HCT116 (cell line): ENCODE results near the gene FAH. TPM values are rescaled to one million over a fixed set of nuclear protein-coding genes. Genes with fewer than 3 reads are reported as not detected.

Experiments used
- ATAC-seq: fragments of 200-7000 bp; cut with Tn5 transposase; 2 replicates; pipeline ENCODE4 v1.9.1; 2020; ENCODE audit warnings: mild to moderate bottlenecking, moderate library complexity
- BruUV-seq: library from RNA; stranded (reverse); fragments of 400-500 nt; replicated peaks from 2 replicates; lab custom pipeline; 2021; lab: Mats Ljungman, UMichigan
- CTCF ChIA-PET: fragments of 300-600 bp; sonication (Branson Sonifier 250); formaldehyde crosslinking; loops from one replicate; lab custom pipeline; 2021; ENCODE audit warnings: antibody characterized with exemption; lab: Charles Lee
- POLR2A ChIA-PET: fragments of 300-600, 350-600 bp; sonication (Branson Sonifier 250); formaldehyde crosslinking; loops from one replicate; lab custom pipeline; 2021; ENCODE audit warnings: antibody characterized with exemption; lab: Charles Lee
- RAD21 ChIA-PET, 2 experiments: fragments of 300-600 bp; sonication (Branson Sonifier 250); formaldehyde crosslinking; loops; one replicate each; lab custom pipeline; 2023; ENCODE audit warnings: low total read pairs in 2 of 2; ENCODE audit not compliant: uncharacterized antibody in 2 of 2, unreplicated experiment in 2 of 2, low non-redundant PET in 1 of 2; lab: Charles Lee
- DNase-seq: peaks from one replicate; pipeline ENCODE4 v3.0.0-alpha.2; 2010; ENCODE audit warnings: low read depth, low spot score
- H2AFZ ChIP-seq: fragments of 200-600 bp; shearing (Covaris generic), sonication (generic); 2 replicates; pipeline ENCODE4 v1.6.1; 2017; ENCODE audit warnings: low read depth, mixed run types, mixed read lengths, antibody characterized with exemption, low read length; ENCODE audit not compliant: poor library complexity, severe bottlenecking
- H3K27ac ChIP-seq: 2 replicates; pipeline ENCODE4 v1.5.1; 2012; ENCODE audit warnings: low read depth, low read length
- H3K27me3 ChIP-seq: fragments of 200-600 bp; sonication (generic); 2 replicates; pipeline ENCODE4 v1.6.1; 2016; ENCODE audit warnings: mixed run types, low read length, mixed read lengths; ENCODE audit not compliant: insufficient read depth
- H3K36me3 ChIP-seq, 2 experiments: fragments of 200-500 bp in 1 of 2; fragments of 200-600 bp in 1 of 2; sonication (Bioruptor generic) in 1 of 2; sonication (generic) in 1 of 2; 2 replicates each; pipeline versions ENCODE4 v1.5.1 to v1.6.1; 2014 to 2016; ENCODE audit warnings: low read length in 2 of 2, inconsistent platforms in 1 of 2, mixed read lengths in 1 of 2, mixed run types in 1 of 2; ENCODE audit not compliant: insufficient read depth in 2 of 2, control insufficient read depth in 1 of 2
- H3K4me1 ChIP-seq, 2 experiments: fragments of 200-600 bp in 1 of 2; sonication (generic) in 1 of 2; 2 replicates each; pipeline versions ENCODE4 v1.5.1 to v1.6.1; 2012 to 2017; ENCODE audit warnings: low read length in 2 of 2, inconsistent platforms in 1 of 2, mild to moderate bottlenecking in 1 of 2, mixed read lengths in 1 of 2, mixed run types in 1 of 2, moderate library complexity in 1 of 2; ENCODE audit not compliant: insufficient read depth in 2 of 2, control insufficient read depth in 1 of 2
- H3K4me2 ChIP-seq: fragments of 200-600 bp; sonication (generic); 2 replicates; pipeline ENCODE4 v1.6.1; 2017; ENCODE audit warnings: mixed run types, low read length, mixed read lengths
- H3K4me3 ChIP-seq, 2 experiments: fragments of 200-600 bp in 1 of 2; sonication (generic) in 1 of 2; replicated peaks in 1 of 2; 2 replicates each; pipeline ENCODE4 v1.5.1; 2011 to 2016; ENCODE audit warnings: low read length in 2 of 2, control low read depth in 1 of 2, low read depth in 1 of 2, mild to moderate bottlenecking in 1 of 2, mixed read lengths in 1 of 2, mixed run types in 1 of 2
- H3K79me2 ChIP-seq: fragments of 200-600 bp; sonication (generic); 2 replicates; pipeline ENCODE4 v1.6.1; 2017; ENCODE audit warnings: mild to moderate bottlenecking, mixed run types, low read length, moderate library complexity, mixed read lengths; ENCODE audit not compliant: insufficient read depth
- H3K9ac ChIP-seq: fragments of 200-600 bp; sonication (generic); 2 replicates; pipeline ENCODE4 v1.6.1; 2016; ENCODE audit warnings: low read length, mixed read lengths
- H3K9me2 ChIP-seq: fragments of 200-600 bp; sonication (generic), shearing (Covaris generic); 2 replicates; pipeline ENCODE4 v1.6.1; 2017; ENCODE audit warnings: mixed run types, mild to moderate bottlenecking, moderate library complexity; ENCODE audit not compliant: insufficient read depth
- H3K9me3 ChIP-seq, 2 experiments: fragments of 200-500 bp in 1 of 2; fragments of 200-600 bp in 1 of 2; sonication (Bioruptor generic) in 1 of 2; sonication (generic) in 1 of 2; 2 replicates each; pipeline ENCODE4 v1.6.1; 2014 to 2017; ENCODE audit warnings: low read length in 2 of 2, mixed read lengths in 2 of 2, inconsistent platforms in 1 of 2, low read depth in 1 of 2, mild to moderate bottlenecking in 1 of 2, mixed run types in 1 of 2, moderate library complexity in 1 of 2; ENCODE audit not compliant: control insufficient read depth in 1 of 2, insufficient read depth in 1 of 2
- H4K20me1 ChIP-seq: fragments of 200-600 bp; sonication (generic), shearing (Covaris generic); 2 replicates; pipeline ENCODE4 v1.6.1; 2017; ENCODE audit warnings: mixed run types, mild to moderate bottlenecking, moderate library complexity; ENCODE audit not compliant: insufficient read depth
- ATF3 ChIP-seq: IDR thresholded peaks from 2 replicates; pipeline ENCODE4 v1.6.1; 2012
- CEBPB ChIP-seq: IDR thresholded peaks from 2 replicates; pipeline ENCODE4 v1.6.1; 2012; ENCODE audit warnings: low read depth
- CTCF ChIP-seq, 3 experiments: fragments of 200-600 bp in 1 of 3; sonication (generic) in 1 of 3; IDR thresholded peaks in 2 of 3; conservative IDR thresholded peaks in 1 of 3; 2 replicates each; pipeline ENCODE4 v1.5.1; 2012 to 2017; ENCODE audit warnings: low read depth in 2 of 3, low read length in 2 of 3, antibody characterized with exemption in 1 of 3, borderline replicate concordance in 1 of 3, control low read depth in 1 of 3, mild to moderate bottlenecking in 1 of 3, mixed read lengths in 1 of 3, mixed run types in 1 of 3, moderate library complexity in 1 of 3; ENCODE audit not compliant: insufficient read depth in 1 of 3
- MAX ChIP-seq: IDR thresholded peaks from 2 replicates; pipeline ENCODE4 v1.6.1; 2012
- POLR2A ChIP-seq: IDR thresholded peaks from 2 replicates; pipeline ENCODE4 v1.7.0; 2011; ENCODE audit warnings: borderline replicate concordance; ENCODE audit not compliant: insufficient read depth, insufficient read length; ENCODE audit errors: extremely low read depth
- POLR2AphosphoS5 ChIP-seq: IDR thresholded peaks from 2 replicates; pipeline ENCODE4 v1.6.1; 2011; ENCODE audit warnings: mild to moderate bottlenecking, low read depth, low read length, moderate library complexity
- RAD21 ChIP-seq: IDR thresholded peaks from 2 replicates; pipeline ENCODE4 v1.6.1; 2012; ENCODE audit warnings: low read depth, mild to moderate bottlenecking
- TCF7L2 ChIP-seq: IDR thresholded peaks from 2 replicates; pipeline ENCODE4 v1.7.0; 2011; ENCODE audit warnings: borderline replicate concordance, inconsistent platforms; ENCODE audit not compliant: insufficient read depth, insufficient read length; ENCODE audit errors: extremely low read depth
- ZNF274 ChIP-seq: fragments of 200-500 bp; sonication (Bioruptor generic); IDR thresholded peaks from 2 replicates; pipeline ENCODE4 v1.6.1; 2014; ENCODE audit warnings: mild to moderate bottlenecking, low read depth, low read length, inconsistent platforms
- intact Hi-C: fragments of 100-400 bp; cut with micrococcal nuclease; formaldehyde crosslinking; loops from 2 replicates; pipeline ENCODE4 v1.10.0; 2022
- total RNA-seq: library from RNA; stranded (reverse); gene quantifications from one replicate; pipeline ENCODE4 v1.2.1, GENCODE V29; 2021; ENCODE audit not compliant: unreplicated experiment
- TF ChIP-seq, protein P1 (sequence below): IDR thresholded peaks from 2 replicates; pipeline ENCODE4 v1.6.1; 2011; ENCODE audit warnings: mild to moderate bottlenecking, low read length, moderate library complexity; ENCODE audit not compliant: insufficient replicate concordance; ENCODE audit errors: extremely low read depth

Gene FAH
- total RNA-seq, 1 experiment from 2014 or later: 20.0 TPM

GRCh38 chr15:80231371-80231770 is 78.6 kb downstream of the FAH start:
- intact Hi-C loops: no loop called here
- ChIA-PET CTCF (no interaction called here), RAD21 (no interaction called here), POLR2A (no interaction called here)
- no peak overlapping the region for H2AFZ ChIP-seq
- H3K79me2 ChIP-seq: no peaks in the 10 kb centered on the region
- no TSS peak for BruUV-seq
- no peaks in the 10 kb centered on the region for H3K9me3 ChIP-seq
- H3K9ac ChIP-seq: no peak overlapping the region
- H3K4me2 ChIP-seq: no peak overlapping the region
- ATAC-seq (no peak), DNase-seq (no peak)
- H4K20me1 ChIP-seq: no peaks in the 10 kb centered on the region
- H3K27ac ChIP-seq: no peak overlapping the region
- H3K36me3 ChIP-seq: no peaks in the 10 kb centered on the region
- no peaks in the 10 kb centered on the region for H3K9me2 ChIP-seq
- H3K4me3 ChIP-seq: no peak overlapping the region
- TF ChIP-seq POLR2A: no peak
- TF ChIP-seq TCF7L2: no peak
- TF ChIP-seq, protein P1, sequence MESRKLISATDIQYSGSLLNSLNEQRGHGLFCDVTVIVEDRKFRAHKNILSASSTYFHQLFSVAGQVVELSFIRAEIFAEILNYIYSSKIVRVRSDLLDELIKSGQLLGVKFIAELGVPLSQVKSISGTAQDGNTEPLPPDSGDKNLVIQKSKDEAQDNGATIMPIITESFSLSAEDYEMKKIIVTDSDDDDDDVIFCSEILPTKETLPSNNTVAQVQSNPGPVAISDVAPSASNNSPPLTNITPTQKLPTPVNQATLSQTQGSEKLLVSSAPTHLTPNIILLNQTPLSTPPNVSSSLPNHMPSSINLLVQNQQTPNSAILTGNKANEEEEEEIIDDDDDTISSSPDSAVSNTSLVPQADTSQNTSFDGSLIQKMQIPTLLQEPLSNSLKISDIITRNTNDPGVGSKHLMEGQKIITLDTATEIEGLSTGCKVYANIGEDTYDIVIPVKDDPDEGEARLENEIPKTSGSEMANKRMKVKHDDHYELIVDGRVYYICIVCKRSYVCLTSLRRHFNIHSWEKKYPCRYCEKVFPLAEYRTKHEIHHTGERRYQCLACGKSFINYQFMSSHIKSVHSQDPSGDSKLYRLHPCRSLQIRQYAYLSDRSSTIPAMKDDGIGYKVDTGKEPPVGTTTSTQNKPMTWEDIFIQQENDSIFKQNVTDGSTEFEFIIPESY: no peak
- TF ChIP-seq POLR2AphosphoS5: no peak
- no peaks in the 10 kb centered on the region for H3K4me1 ChIP-seq
- peaks cover 13% of the 10 kb centered on the region; the same call in 1 of the 2 replicates for H3K27me3 ChIP-seq

- RAD21 ChIA-PET: no interaction called here
These were observed 80.8 kb downstream of the FAH start for GRCh38 chr15:80233581-80233980.

More at GRCh38 chr15:80233581-80233980, 80.8 kb downstream of the FAH start:
- no TSS peak for BruUV-seq
- POLR2A ChIA-PET: no interaction called here
- no peak for TF ChIP-seq ZNF274
- TF ChIP-seq CEBPB: no peak
- no peak for TF ChIP-seq MAX
- no peak for TF ChIP-seq CTCF (IDR thresholded peaks at IDR 0.05 in 2 of 3, conservative IDR thresholded peaks at IDR 0.05 in 1 of 3; ENCODE audit: borderline replicate concordance in 1 of 3, insufficient read depth in 1 of 3, low read depth in 2 of 3, low read length in 2 of 3)
- no peak for TF ChIP-seq ATF3
- TF ChIP-seq RAD21: no peak
- Histone ChIP-seq H3K79me2 (no peaks in the 10 kb centered on the region), H3K4me2 (no peak overlapping the region), H3K9me3 (no peaks in the 10 kb centered on the region), H3K9ac (no peak overlapping the region), H3K27ac (no peak overlapping the region), H2AFZ (no peak overlapping the region), H3K4me3 (no peak overlapping the region), H3K9me2 (no peaks in the 10 kb centered on the region), H4K20me1 (no peaks in the 10 kb centered on the region), H3K4me1 (no peaks in the 10 kb centered on the region), H3K27me3 (peaks cover 13% of the 10 kb centered on the region; the same call in 1 of the 2 replicates), H3K36me3 (no peaks in the 10 kb centered on the region)
- DNase-seq (no peak), ATAC-seq (no peak)
- CTCF ChIA-PET: no interaction called here
- intact Hi-C loops: no loop called here
